GM18526 (cell line): ENCODE results near the gene TRABD2B.

Experiments
- POLR2A ChIP-seq: IDR thresholded peaks from 3 replicates; pipeline ENCODE4 v1.6.1; 2011; ENCODE audit not compliant: insufficient read length; ENCODE audit errors: extremely low read depth

The TRABD2B gene

GRCh38 chr1:47755101-47755990 is 241.8 kb downstream of the TRABD2B start:
- TF ChIP-seq POLR2A = no peak

DNA sequence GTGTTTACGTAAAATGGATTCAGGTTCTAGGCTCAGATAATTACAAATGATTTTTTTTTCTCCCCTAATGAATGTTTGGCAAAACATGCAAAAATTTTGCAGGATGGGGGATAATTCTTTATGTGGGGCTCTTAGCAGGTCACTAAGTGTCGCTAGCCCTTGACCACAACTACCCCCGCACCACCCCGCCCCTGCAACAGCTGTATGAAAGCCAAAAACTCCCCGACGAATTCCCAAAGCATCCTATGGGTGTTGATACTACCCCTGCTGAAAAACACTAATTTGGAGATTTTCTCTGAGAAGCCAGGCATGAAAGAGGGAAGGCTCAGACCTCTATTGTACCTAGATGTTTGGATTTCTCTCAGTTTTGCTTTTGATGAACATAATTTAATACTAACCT is 243.0 kb downstream of the TRABD2B start:
- TF ChIP-seq POLR2A = no peak

DNA sequence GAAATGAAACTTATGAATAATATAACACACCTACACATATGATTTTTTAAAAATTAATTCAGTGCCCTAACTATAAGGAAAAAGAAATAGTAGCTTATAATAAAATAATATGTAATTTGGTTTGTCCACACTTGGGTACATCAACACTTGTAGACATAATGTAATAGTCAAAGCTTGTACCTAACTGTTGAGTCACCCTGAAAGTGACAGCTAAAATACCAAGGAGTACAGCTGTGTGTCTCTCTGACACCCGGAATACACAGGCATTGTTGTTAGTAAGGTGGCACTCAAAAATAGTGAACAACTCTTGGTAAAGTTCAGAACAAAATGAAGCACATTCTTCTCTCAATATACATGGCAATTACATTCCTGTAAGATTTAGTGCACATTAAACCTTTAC is 243.4 kb downstream of the TRABD2B start:
- no peak for TF ChIP-seq POLR2A

DNA sequence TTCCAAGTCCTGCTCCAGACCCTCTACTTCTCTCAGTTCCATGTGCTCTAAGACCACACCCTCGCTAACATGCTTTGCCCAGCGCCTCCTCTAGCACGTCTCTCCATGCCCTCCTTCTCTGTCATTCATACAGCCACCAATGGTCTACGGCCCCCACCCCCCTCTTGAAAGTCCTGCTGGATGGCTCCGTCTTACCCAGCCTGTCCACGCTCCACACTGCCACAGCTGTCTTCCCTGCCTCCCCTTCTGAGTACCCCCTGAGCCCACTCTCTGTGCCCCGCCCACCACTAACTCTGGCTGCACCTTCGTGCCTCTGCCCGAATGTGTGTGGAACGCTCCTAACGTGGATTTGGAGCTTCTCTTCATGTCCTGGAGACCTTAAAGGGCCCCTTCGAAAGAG is 244.6 kb downstream of the TRABD2B start:
- TF ChIP-seq POLR2A = no peak

- TF ChIP-seq POLR2A = no peak
Observed at GRCh38 chr1:47751996-47752451, 245.2 kb downstream of the TRABD2B start.

DNA sequence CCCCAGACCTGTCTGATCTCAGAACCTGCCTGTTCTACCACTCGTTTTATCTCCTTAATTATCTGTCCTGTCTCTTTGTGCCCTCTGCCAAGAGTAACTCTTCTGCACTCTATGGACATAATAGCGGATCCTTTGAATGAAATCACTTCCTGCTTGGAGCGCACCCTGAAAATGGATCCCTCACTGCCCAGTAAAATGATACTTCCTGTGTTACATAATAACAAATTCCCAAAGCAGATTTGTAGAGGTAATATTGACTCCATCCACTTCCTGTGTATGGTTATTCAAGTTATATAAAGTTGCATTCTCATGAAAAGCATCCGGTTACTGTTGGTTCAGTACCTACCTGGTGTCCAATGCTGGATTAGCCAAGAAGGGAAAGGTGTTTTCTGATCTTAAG is 246.0 kb downstream of the TRABD2B start:
- TF ChIP-seq POLR2A = no peak

DNA sequence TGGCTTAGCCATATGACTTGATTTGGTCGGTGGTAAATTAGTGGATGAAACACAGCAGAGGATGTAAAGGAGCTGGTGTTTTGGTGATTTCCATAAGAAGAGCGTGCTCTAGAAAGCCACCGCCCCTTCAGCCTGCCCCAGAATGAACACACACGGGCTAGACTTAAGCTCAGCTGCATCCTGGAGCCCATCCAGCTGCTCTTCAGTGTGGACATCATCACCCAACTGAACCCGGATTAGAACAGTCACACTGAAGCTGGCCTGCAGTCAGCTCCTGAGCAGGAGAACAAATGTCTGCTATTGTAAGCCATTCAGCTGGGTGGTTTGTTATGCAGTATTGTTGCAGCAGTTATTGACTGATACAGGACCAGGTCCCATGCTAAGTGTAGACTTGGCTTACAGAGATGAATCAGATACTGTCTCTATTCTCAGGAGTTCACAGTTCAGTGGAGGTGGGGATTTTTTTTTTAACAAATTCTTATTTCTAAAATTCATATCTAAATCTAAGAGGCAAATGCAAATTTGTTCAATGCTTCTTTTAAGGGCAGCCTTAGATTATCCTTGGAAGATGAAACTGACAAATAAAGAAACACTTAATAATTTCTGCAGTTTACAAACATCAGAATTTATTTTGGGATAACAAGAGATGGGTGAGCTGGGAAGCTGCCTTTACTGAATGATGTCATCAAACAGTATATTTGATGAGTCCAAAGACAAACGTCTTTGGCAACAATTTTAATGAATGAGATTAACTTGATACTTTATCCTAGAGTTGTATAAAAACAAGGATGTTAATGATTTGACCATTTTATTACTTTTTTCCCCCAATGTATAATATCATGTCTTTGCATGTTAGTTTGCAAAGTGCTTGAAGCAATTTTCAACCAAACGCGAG is 251.2 kb downstream of the TRABD2B start:
- TF ChIP-seq POLR2A = no peak

GRCh38 chr1:47742890-47743760 is 254.1 kb downstream of the TRABD2B start:
- no peak for TF ChIP-seq POLR2A

DNA sequence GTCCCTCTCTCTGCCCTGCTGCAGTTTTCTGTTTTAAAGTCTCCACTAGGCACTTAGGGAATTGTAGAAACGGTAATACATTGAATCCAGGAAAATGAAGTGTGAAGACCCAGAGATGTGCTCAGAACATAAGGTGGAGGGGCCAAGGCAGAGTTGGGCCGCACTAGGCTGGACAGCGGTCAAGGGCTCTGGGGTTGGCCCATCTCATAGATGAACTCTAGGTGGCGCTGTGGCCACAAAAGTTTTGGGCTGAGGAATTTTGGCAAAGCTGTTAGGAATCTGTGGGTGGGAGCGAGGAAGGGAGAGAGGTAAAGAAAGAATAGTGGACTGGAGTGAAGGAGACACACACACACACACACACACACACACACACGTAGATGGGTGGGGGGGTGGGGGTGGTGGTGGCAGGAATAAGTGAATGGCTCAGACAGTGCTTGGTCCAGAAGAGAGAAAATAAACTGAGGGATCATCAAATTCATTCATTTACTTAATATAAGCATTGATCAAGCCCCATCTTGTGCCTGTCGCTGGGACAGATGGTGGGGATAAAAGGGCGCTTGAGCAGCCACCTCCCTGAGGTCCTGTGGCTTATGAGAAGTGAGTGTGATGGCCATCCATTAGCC is 258.5 kb downstream of the TRABD2B start:
- no peak for TF ChIP-seq POLR2A

- TF ChIP-seq POLR2A = no peak
Observed at GRCh38 chr1:47732489-47732888, 264.7 kb downstream of the TRABD2B start.

- no peak for TF ChIP-seq POLR2A
Observed at GRCh38 chr1:47731730-47732129, 265.5 kb downstream of the TRABD2B start.

GRCh38 chr1:47729685-47730084 is 267.5 kb downstream of the TRABD2B start:
- TF ChIP-seq POLR2A = no peak

GRCh38 chr1:47727697-47728085 is 269.5 kb downstream of the TRABD2B start:
- TF ChIP-seq POLR2A = no peak

- no peak for TF ChIP-seq POLR2A
Observed at GRCh38 chr1:47727051-47727696, 270.0 kb downstream of the TRABD2B start.
